ENCODE measurements around the gene DPYD.

The DPYD gene

DNA sequence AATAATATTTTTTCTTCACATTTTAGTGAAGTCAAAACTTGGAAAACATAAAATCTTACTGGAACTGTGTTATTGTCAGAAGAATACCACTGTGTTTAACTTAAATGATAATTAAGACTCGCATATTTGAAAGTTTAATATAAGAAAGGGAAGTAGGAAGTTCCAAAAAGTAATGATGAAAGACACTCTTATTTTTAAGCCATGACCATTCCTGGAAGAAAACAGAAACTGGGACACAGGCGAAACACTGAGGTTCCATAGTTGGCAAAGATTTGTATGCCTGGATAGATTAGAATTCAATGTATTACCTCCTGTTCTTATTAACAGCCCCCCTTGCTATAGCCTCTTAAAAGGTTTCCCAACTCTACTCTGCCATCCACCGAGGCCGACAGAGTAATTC lies 271.2 kb downstream of the DPYD start:
- H3K27ac ChIP-seq, result no peak overlapping the region
- TF ChIP-seq, protein P1, sequence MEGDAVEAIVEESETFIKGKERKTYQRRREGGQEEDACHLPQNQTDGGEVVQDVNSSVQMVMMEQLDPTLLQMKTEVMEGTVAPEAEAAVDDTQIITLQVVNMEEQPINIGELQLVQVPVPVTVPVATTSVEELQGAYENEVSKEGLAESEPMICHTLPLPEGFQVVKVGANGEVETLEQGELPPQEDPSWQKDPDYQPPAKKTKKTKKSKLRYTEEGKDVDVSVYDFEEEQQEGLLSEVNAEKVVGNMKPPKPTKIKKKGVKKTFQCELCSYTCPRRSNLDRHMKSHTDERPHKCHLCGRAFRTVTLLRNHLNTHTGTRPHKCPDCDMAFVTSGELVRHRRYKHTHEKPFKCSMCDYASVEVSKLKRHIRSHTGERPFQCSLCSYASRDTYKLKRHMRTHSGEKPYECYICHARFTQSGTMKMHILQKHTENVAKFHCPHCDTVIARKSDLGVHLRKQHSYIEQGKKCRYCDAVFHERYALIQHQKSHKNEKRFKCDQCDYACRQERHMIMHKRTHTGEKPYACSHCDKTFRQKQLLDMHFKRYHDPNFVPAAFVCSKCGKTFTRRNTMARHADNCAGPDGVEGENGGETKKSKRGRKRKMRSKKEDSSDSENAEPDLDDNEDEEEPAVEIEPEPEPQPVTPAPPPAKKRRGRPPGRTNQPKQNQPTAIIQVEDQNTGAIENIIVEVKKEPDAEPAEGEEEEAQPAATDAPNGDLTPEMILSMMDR (conservative IDR thresholded peaks at IDR 0.05), result no peak

DNA sequence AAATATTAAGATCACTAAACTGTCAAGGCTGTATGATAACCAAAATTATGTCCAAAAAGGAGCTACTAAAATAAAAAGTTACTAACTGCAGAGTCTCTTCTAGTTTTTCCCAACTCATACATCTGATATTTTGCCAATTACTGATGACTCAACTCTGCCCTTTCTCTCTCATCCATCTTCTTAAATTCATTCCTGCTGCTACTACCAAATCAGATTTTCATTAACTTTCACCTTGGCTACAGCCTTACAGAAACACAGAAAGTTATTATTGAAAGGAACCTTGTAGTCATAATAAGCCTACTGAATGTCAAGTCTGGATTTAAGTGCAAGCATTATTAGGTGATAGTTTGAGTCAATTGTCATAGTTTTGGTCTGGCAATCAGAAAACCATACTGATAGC lies 273.1 kb downstream of the DPYD start:
- no peak overlapping the region for H3K27ac ChIP-seq
- TF ChIP-seq, protein P1 (conservative IDR thresholded peaks at IDR 0.05), result no peak

DNA sequence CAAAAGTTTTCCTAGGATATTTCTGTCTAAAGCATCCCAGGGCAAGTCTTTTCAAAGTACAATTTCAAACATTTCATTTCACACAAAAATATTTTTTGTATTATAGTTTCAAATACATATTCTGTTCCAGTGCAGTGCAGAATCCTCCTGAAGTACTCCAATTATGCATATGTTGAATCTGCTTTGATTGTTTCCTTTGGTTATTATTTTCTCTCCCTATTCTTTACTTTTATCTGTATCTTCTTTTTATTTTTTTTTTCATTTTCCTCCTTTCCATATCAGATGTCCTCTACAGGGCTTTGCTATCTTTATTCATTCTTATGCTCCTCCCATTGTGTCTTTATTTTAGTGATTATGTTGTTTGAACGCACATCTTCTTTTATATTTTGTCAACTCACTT lies 274.8 kb downstream of the DPYD start:
- no peak overlapping the region for H3K27ac ChIP-seq
- TF ChIP-seq, protein P1 (conservative IDR thresholded peaks at IDR 0.05), result no peak

DNA sequence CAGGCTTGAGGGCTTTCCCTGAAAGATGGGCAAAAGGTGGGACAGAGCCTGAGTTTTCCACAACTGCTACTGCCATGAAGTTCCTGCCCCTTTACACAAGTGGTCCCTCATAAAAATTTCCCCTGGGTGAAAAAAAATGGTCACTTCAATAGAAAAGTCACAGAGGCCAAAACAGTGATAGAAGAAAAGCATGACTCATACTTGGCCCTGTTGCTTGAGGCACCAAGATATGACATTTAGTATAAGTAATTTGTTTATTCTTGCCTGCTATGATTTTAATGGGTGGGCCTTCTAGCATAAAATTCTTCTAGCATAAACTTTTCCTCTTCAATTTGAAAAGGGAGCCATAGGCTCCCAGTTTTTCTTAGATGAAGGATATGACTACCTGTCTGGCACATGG lies 280.2 kb downstream of the DPYD start:
- TF ChIP-seq, protein P1 (conservative IDR thresholded peaks at IDR 0.05), result no peak
- H3K27ac ChIP-seq, result no peak overlapping the region

DNA sequence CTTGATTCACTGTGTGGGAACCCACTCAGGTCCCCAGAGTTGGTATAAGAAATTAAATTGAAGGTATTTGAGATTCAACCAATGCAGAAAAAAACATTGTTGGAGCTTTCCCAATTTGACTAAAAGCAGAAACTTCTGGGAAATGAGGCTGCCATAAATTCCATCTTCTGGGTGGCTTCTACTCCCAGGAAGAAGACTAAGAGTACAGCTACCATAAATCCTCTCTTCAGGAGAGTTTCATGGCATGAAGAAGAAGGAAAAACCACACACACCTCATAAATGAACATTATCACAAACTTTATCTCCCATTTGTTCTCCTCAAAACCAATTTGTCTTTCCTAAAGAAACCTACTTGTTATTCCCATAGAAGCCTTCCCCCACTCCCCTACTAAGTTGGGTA lies 283.9 kb downstream of the DPYD start:
- H3K27ac ChIP-seq, result no peak overlapping the region
- TF ChIP-seq, protein P1 (conservative IDR thresholded peaks at IDR 0.05), result no peak

DNA sequence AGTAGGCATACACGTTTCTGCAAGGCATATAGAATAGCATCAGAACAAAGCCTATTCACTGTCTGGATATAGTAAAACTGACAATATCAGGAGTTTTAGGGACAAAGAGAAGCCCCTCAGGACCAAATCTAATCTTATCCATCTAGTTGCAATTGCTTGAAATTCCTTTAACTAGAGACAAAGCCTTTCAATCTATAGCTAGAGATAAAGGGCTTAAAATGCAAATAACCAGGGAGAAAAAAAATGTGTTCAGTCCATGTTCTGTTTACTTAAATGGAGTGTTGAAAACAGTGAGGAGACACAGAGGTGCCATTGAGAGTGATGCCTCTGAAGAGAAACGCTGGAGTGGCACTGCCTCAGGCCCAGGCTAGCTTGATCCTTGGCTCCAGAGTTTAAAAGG lies 286.1 kb downstream of the DPYD start:
- TF ChIP-seq, protein P1 (conservative IDR thresholded peaks at IDR 0.05), result no peak
- no peak overlapping the region for H3K27ac ChIP-seq

DNA sequence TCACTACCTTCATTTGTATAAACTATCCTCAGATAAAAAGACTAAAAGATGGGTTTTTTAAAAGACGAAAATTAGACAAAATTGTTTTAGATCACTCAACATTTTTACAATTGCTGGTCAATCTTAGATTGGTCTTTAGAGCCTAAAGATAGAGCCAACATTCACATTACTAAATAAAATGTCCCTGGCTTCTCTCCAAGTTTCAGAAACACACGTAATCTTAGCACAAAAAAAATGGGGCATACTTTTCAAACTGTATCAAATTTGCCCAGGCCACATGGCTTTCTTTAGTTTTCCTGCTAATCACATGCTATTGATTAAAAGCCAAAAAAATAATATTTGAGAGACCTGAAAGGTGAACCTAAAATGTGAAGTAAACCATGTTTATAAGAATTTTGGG lies 288.1 kb downstream of the DPYD start:
- no peak overlapping the region for H3K27ac ChIP-seq
- TF ChIP-seq, protein P1 (conservative IDR thresholded peaks at IDR 0.05), result no peak

DNA sequence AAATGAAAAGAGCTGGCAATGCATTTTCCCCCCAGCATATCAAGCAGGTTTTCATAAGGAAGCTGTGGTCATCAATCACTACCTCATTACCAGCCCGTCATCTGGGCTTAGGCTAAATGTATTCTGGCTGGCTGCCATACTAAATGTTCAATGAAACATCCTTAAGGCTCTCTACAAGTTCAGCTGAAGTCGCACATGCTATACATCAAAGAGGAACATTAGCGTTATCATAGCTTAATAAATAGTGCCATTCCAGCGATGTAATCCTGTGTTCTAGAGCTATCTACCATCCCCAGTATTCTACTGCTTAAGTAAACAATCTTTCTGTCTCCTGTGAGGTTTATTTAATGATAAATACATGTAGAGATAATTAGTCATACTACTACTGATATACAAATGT lies 288.8 kb downstream of the DPYD start:
- H3K27ac ChIP-seq, result no peak overlapping the region
- TF ChIP-seq, protein P1 (conservative IDR thresholded peaks at IDR 0.05), result no peak

All from VCaP (cell line).